Uterus (tissue), 4 donors: ENCODE data around the gene FAM20B. TPM values are rescaled to one million over a fixed set of nuclear protein-coding genes. Genes with fewer than 3 reads are reported as not detected.
A peak's percentile ranks its signal among the peaks of the same experiment; 100 is the strongest.

Experiments used
- DNase-seq, 2 donors: peaks; one replicate each; pipeline ENCODE4 v3.0.0-alpha.2; 2019 to 2020
- H3K27ac ChIP-seq, 2 donors: fragments of 200-600 bp; sonication (generic); 1 replicate in 1 of 2; 2 replicates in 1 of 2; pipeline ENCODE4 v1.5.1; 2016 to 2018
- H3K27me3 ChIP-seq, 2 donors: fragments of 200-600 bp; sonication (generic); one replicate each; pipeline ENCODE4 v1.5.1; 2018 to 2019; ENCODE audit warnings: control low read depth in 1 of 2
- H3K36me3 ChIP-seq, 2 donors: fragments of 200-600 bp; sonication (generic); one replicate each; pipeline ENCODE4 v1.5.1; 2019; ENCODE audit warnings: control low read depth in 1 of 2
- H3K4me1 ChIP-seq, 2 donors: fragments of 200-600 bp; sonication (generic); one replicate each; pipeline ENCODE4 v1.5.1; 2018 to 2019; ENCODE audit warnings: control low read depth in 1 of 2
- H3K4me3 ChIP-seq, 2 donors: fragments of 200-600 bp; sonication (generic); 1 replicate in 1 of 2; 2 replicates in 1 of 2; pipeline ENCODE4 v1.5.1; 2018 to 2019; ENCODE audit warnings: mild to moderate bottlenecking in 1 of 2
- H3K9me3 ChIP-seq, 2 donors: fragments of 200-600 bp; sonication (generic); one replicate each; pipeline ENCODE4 v1.5.1; 2019; ENCODE audit warnings: control low read depth in 1 of 2
- POLR2A ChIP-seq, 2 donors: fragments of 450-650 bp; IDR thresholded peaks; one replicate each; pipeline ENCODE4 v1.6.1; 2016; ENCODE audit warnings: antibody characterized with exemption in 2 of 2, mild to moderate bottlenecking in 1 of 2, moderate library complexity in 1 of 2
- intact Hi-C: fragments of 100-400 bp; cut with DNase I; formaldehyde crosslinking; loops from one replicate; pipeline ENCODE4 v1.15.1; 2023; ENCODE audit warnings: low total_unique reads
- total RNA-seq, 4 donors: library from RNA; depleted of rRNA in 3 of 4; stranded (reverse); fragments of >200 nt in 3 of 4; gene quantifications; one replicate each; pipeline versions ENCODE4 v1.1.0 to v1.2.4, GENCODE V29; 2014 to 2023
- TF ChIP-seq, protein P1 (sequence below), 4 experiments: fragments of 200-600 bp in 2 of 4; fragments of 450-650 bp in 2 of 4; sonication (generic) in 2 of 4; IDR thresholded peaks; one replicate each; pipeline ENCODE4 v1.5.1; 2016 to 2019; ENCODE audit warnings: antibody characterized with exemption in 4 of 4, mild to moderate bottlenecking in 2 of 4, moderate library complexity in 1 of 4
- donor health status: DM: yes; HTN: yes; CAD: no.

The FAM20B gene
- total RNA-seq, 4 donors from 2014 or later = 12.8 to 70.1 (median 36.7) TPM

DNA sequence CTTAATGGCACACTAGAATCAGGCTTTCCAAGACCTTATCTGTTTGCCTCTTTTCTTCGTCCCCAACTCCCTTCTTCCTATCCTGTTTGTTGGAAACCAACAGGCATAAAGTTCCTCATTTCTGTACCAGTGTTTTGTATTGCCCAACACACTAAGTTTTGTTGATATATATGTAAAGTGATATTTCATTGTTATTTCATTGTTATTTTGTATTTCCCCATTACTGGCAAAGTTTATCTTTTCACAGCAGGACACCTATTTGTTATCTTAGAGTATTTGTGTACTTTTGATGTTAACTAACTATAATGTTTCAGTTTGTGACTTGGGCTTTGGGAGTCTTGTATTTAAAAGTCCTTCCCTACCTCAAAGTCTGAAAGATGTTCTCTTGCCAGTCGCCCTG is 27.1 kb downstream of the FAM20B start:
- Histone ChIP-seq H3K9me3 (no peaks in the 10 kb centered on the region), H3K27ac (no peak overlapping the region), H3K36me3 (no peaks in the 10 kb centered on the region), H3K4me3 (no peak overlapping the region), H3K27me3 (no peaks in the 10 kb centered on the region), H3K4me1 (no peaks in the 10 kb centered on the region)
- no peak for TF ChIP-seq POLR2A (IDR thresholded peaks at IDR 0.05)
- TF ChIP-seq, protein P1, sequence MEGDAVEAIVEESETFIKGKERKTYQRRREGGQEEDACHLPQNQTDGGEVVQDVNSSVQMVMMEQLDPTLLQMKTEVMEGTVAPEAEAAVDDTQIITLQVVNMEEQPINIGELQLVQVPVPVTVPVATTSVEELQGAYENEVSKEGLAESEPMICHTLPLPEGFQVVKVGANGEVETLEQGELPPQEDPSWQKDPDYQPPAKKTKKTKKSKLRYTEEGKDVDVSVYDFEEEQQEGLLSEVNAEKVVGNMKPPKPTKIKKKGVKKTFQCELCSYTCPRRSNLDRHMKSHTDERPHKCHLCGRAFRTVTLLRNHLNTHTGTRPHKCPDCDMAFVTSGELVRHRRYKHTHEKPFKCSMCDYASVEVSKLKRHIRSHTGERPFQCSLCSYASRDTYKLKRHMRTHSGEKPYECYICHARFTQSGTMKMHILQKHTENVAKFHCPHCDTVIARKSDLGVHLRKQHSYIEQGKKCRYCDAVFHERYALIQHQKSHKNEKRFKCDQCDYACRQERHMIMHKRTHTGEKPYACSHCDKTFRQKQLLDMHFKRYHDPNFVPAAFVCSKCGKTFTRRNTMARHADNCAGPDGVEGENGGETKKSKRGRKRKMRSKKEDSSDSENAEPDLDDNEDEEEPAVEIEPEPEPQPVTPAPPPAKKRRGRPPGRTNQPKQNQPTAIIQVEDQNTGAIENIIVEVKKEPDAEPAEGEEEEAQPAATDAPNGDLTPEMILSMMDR (IDR thresholded peaks at IDR 0.05) = no peak
- DNase-seq = no peak
- intact Hi-C loops = no loop called here

DNA sequence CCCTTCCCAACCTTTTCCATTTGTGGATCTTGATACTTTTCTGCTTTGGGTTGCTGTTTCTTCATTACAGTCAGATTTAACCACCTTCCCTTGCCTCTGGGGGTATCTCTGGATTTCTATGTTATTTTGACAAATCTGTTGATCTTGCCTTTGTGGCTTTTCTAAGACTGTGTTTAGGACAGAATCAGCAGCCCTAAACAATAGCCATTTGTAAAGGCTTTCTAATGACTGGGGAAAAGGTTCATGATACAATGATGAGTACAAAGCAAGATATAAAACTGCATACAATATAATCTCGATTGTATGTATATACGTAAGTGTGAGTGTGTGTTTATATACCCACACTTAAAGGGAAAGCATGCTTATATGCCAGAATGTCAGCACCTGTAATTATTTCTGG is 27.8 kb downstream of the FAM20B start:
- DNase-seq = no peak
- TF ChIP-seq, protein P1 (IDR thresholded peaks at IDR 0.05) = no peak
- no peak for TF ChIP-seq POLR2A (IDR thresholded peaks at IDR 0.05)
- intact Hi-C loops = no loop called here

GRCh38 chr1:179055937-179056336 is 30.2 kb downstream of the FAM20B start:
- Histone ChIP-seq H3K9me3 (no peaks in the 10 kb centered on the region), H3K27ac (no peak overlapping the region), H3K4me1 (no peaks in the 10 kb centered on the region), H3K36me3 (no peaks in the 10 kb centered on the region), H3K27me3 (no peaks in the 10 kb centered on the region), H3K4me3 (no peak overlapping the region)
- TF ChIP-seq POLR2A (IDR thresholded peaks at IDR 0.05) = no peak
- no peak for DNase-seq
- intact Hi-C loops = no loop called here

More for the DNA sequence above, 27.8 kb downstream of the FAM20B start:
- Histone ChIP-seq H3K9me3 (no peaks in the 10 kb centered on the region), H3K27ac (no peak overlapping the region), H3K4me1 (no peaks in the 10 kb centered on the region), H3K4me3 (no peak overlapping the region), H3K27me3 (no peaks in the 10 kb centered on the region), H3K36me3 (no peaks in the 10 kb centered on the region)

GRCh38 chr1:179058487-179059483 is 33.1 kb downstream of the FAM20B start:
- peak overlapping the region in 1 of 2 donors; percentile 49 for H3K27ac ChIP-seq
- no peaks in the 10 kb centered on the region for H3K9me3 ChIP-seq
- no peak for TF ChIP-seq POLR2A (IDR thresholded peaks at IDR 0.05)
- TF ChIP-seq, protein P1 (IDR thresholded peaks at IDR 0.05) = no peak
- H3K27me3 ChIP-seq = no peaks in the 10 kb centered on the region
- H3K4me1 ChIP-seq = no peaks in the 10 kb centered on the region
- H3K4me3 ChIP-seq = no peak overlapping the region
- DNase-seq = no peak
- intact Hi-C loops = no loop called here
- H3K36me3 ChIP-seq = no peaks in the 10 kb centered on the region

- no peaks in the 10 kb centered on the region for H3K9me3 ChIP-seq
- DNase-seq = no peak
- no peaks in the 10 kb centered on the region for H3K27me3 ChIP-seq
- intact Hi-C loops = no loop called here
- TF ChIP-seq POLR2A (IDR thresholded peaks at IDR 0.05) = no peak
- H3K4me1 ChIP-seq = no peaks in the 10 kb centered on the region
- H3K4me3 ChIP-seq = no peak overlapping the region
- no peak overlapping the region for H3K27ac ChIP-seq
- H3K36me3 ChIP-seq = no peaks in the 10 kb centered on the region
Measured at GRCh38 chr1:179061360-179062282, 35.9 kb downstream of the FAM20B start.
